Vagina (tissue), 2 donors: ENCODE data around the gene ANGPTL5. TPM values are rescaled to one million over a fixed set of nuclear protein-coding genes. Genes with fewer than 3 reads are reported as not detected.
A peak's percentile ranks its signal among the peaks of the same experiment; 100 is the strongest.

Experiments used
- DNase-seq, 2 donors: peaks; one replicate each; pipeline ENCODE4 v3.0.0-alpha.2; 2017; ENCODE audit errors: extremely low spot score in 2 of 2
- H3K27ac ChIP-seq: fragments of 200-600 bp; sonication (generic); one replicate; pipeline ENCODE4 v1.5.1; 2019
- H3K27me3 ChIP-seq: fragments of 200-600 bp; sonication (generic); one replicate; pipeline ENCODE4 v1.5.1; 2019
- H3K36me3 ChIP-seq, 2 donors: fragments of 200-600 bp; sonication (generic); one replicate each; pipeline ENCODE4 v1.5.1; 2017 to 2019
- H3K4me1 ChIP-seq: fragments of 200-600 bp; sonication (generic); one replicate; pipeline ENCODE4 v1.5.1; 2019
- H3K4me3 ChIP-seq, 2 donors: fragments of 200-600 bp; sonication (generic); 1 replicate in 1 of 2; 2 replicates in 1 of 2; pipeline ENCODE4 v1.5.1; 2016 to 2019
- H3K9me3 ChIP-seq: fragments of 200-600 bp; sonication (generic); one replicate; pipeline ENCODE4 v1.5.1; 2019
- CTCF ChIP-seq, 3 experiments: fragments of 450-650 bp in 2 of 3; fragments of 200-600 bp in 1 of 3; sonication (generic) in 1 of 3; IDR thresholded peaks; one replicate each; pipeline ENCODE4 v1.5.1; 2017 to 2019; ENCODE audit warnings: antibody characterized with exemption in 3 of 3, mild to moderate bottlenecking in 2 of 3, moderate library complexity in 2 of 3
- POLR2A ChIP-seq, 2 donors: fragments of 450-650 bp; IDR thresholded peaks; one replicate each; pipeline ENCODE4 v1.6.1; 2017; ENCODE audit warnings: antibody characterized with exemption in 2 of 2, mild to moderate bottlenecking in 2 of 2, moderate library complexity in 2 of 2
- POLR2AphosphoS5 ChIP-seq, 2 donors: sonication (generic); formaldehyde crosslinking; IDR thresholded peaks; one replicate each; pipeline ENCODE4 v1.9.0; 2017; ENCODE audit warnings: antibody characterized with exemption in 2 of 2, mild to moderate bottlenecking in 2 of 2, low read depth in 1 of 2; ENCODE audit not compliant: insufficient read depth in 1 of 2
- intact Hi-C: fragments of 100-400 bp; cut with DNase I; formaldehyde crosslinking; loops from one replicate; pipeline ENCODE4 v1.15.1; 2023
- total RNA-seq: library from RNA; depleted of rRNA; stranded (reverse); fragments of >200 nt; gene quantifications from one replicate; pipeline ENCODE4 v1.2.3, GENCODE V29; 2016

The ANGPTL5 gene
- total RNA-seq, 1 donor from 2014 or later, result not detected

- no peak for DNase-seq
- no peaks in the 10 kb centered on the region for H3K36me3 ChIP-seq
- intact Hi-C loops, result no loop called here
- no peak overlapping the region for H3K27ac ChIP-seq
- H3K27me3 ChIP-seq, result no peaks in the 10 kb centered on the region
- no peaks in the 10 kb centered on the region for H3K4me1 ChIP-seq
- H3K4me3 ChIP-seq, result no peak overlapping the region
- TF ChIP-seq POLR2A (IDR thresholded peaks at IDR 0.05), result no peak
- no peak for TF ChIP-seq CTCF (IDR thresholded peaks at IDR 0.05)
- no peak for TF ChIP-seq POLR2AphosphoS5 (IDR thresholded peaks at IDR 0.05; ENCODE audit: insufficient read depth in 1 of 2, low read depth in 1 of 2)
- H3K9me3 ChIP-seq, result no peaks in the 10 kb centered on the region
Observed at GRCh38 chr11:101929294-101929915, 13.1 kb upstream of the ANGPTL5 start.

DNA sequence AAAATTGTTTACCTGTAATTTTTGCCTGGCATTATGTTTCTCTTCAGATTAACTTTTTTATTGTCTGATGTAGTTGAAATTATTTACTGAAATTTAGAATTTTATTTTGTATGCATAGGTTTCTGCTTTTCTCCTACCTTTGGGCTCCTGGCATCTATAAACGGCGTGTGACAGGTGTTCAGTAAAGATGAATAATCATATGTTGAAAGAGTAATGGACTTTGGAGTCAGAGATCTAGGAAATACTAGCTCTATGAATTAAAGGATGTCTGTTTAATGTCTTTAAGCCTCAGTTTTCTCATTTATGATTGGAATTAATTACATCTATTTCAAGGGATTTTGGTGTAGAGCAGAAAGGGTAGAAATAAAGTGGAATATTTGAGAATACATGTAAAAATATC is 7.2 kb upstream of the ANGPTL5 start:
- DNase-seq, result no peak
- Histone ChIP-seq H3K9me3 (no peaks in the 10 kb centered on the region), H3K4me3 (no peak overlapping the region), H3K4me1 (no peaks in the 10 kb centered on the region), H3K36me3 (no peaks in the 10 kb centered on the region), H3K27me3 (no peaks in the 10 kb centered on the region), H3K27ac (no peak overlapping the region)
- intact Hi-C loops, result no loop called here
- no peak for TF ChIP-seq POLR2A (IDR thresholded peaks at IDR 0.05)
- no peak for TF ChIP-seq POLR2AphosphoS5 (IDR thresholded peaks at IDR 0.05; ENCODE audit: insufficient read depth in 1 of 2, low read depth in 1 of 2)
- TF ChIP-seq CTCF (IDR thresholded peaks at IDR 0.05), result no peak

DNA sequence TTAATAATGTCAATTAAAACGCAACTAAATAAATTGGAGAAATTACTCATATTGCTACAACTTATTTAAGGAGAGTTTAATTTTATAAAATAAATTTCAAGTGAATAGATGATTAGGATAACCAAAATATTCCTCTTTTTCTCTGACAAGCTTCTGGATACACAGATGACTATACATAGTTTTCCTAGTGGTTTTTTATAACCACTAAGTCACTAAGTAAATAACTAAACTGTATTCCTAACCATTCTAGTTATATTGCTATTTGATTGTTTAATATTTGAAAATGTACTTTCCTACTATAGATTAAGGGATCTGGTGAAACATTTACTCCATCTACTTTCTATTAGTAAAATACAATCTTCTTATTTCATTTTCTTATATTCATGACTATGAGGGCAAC is 4.7 kb upstream of the ANGPTL5 start:
- Histone ChIP-seq H3K36me3 (no peaks in the 10 kb centered on the region), H3K9me3 (no peaks in the 10 kb centered on the region), H3K27me3 (no peaks in the 10 kb centered on the region), H3K27ac (no peak overlapping the region), H3K4me1 (no peaks in the 10 kb centered on the region), H3K4me3 (no peak overlapping the region)
- no peak for DNase-seq
- TF ChIP-seq POLR2A (IDR thresholded peaks at IDR 0.05) (no peak), CTCF (IDR thresholded peaks at IDR 0.05) (no peak), POLR2AphosphoS5 (IDR thresholded peaks at IDR 0.05; ENCODE audit: insufficient read depth in 1 of 2, low read depth in 1 of 2) (no peak)
- intact Hi-C loops, result no loop called here

DNA sequence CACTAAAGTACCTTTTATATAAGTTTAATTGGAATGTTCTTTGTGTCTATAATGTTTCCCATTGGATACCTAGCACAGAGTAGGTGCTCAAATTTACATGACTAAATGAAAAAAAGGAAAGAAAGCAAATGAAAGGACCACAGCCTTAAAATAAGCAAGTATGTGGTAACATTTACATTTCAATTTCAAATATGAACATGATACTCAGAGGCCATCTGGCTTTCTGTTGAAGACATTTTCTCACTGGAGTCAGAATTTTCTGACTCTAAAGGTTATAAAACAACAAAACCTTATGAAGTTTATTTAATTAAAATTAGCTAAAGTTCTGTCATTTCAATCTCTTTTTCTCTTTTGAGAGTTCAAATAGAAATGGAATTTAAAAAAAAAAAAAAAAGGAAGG is 904 bp upstream of the ANGPTL5 start:
- TF ChIP-seq POLR2A (IDR thresholded peaks at IDR 0.05) (no peak), CTCF (IDR thresholded peaks at IDR 0.05) (no peak), POLR2AphosphoS5 (IDR thresholded peaks at IDR 0.05; ENCODE audit: insufficient read depth in 1 of 2, low read depth in 1 of 2) (no peak)
- H3K36me3 ChIP-seq, result no peaks in the 10 kb centered on the region
- no peaks in the 10 kb centered on the region for H3K4me1 ChIP-seq
- DNase-seq, result no peak
- no peaks in the 10 kb centered on the region for H3K9me3 ChIP-seq
- intact Hi-C loops, result no loop called here
- H3K27me3 ChIP-seq, result no peaks in the 10 kb centered on the region
- no peak overlapping the region for H3K4me3 ChIP-seq
- no peak overlapping the region for H3K27ac ChIP-seq

DNA sequence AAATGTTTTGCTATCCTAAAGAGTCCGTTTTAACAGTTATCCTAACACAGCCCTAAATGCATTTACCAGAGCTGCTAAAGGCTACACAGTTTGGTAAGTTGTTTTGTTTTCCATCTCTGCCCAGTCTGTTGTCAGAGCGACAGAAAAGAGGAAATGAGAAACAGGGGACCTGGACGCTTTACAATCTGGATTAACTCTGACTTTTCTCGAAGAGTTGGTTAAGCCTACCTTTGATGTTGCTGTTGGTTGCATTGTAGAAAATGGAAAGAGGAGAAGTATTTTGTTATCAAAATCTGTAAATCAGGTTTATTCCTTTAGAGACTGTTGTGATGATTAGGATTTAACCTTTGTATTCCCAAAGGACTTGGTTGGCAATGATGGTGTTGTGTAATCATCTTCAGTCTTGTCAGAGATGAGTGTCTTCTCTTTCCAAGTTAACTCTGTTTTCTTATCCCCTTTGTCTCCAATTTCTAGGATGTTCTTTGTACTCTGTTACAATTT is 481 bp downstream of the ANGPTL5 start:
- H3K4me3 ChIP-seq, result peak overlapping the region; percentile 68 to 70
- no peaks in the 10 kb centered on the region for H3K9me3 ChIP-seq

More for the DNA sequence above, 481 bp downstream of the ANGPTL5 start:
- Histone ChIP-seq H3K4me1 (no peaks in the 10 kb centered on the region), H3K27ac (peak overlapping the region; percentile 88), H3K36me3 (no peaks in the 10 kb centered on the region), H3K27me3 (no peaks in the 10 kb centered on the region)
- intact Hi-C loops, result no loop called here
- no peak for DNase-seq
- TF ChIP-seq CTCF (IDR thresholded peaks at IDR 0.05), result no peak
- no peak for TF ChIP-seq POLR2AphosphoS5 (IDR thresholded peaks at IDR 0.05; ENCODE audit: insufficient read depth in 1 of 2, low read depth in 1 of 2)
- TF ChIP-seq POLR2A (IDR thresholded peaks at IDR 0.05), result no peak
